ENCODE measurements around the gene CHDH. TPM values are rescaled to one million over a fixed set of nuclear protein-coding genes. Genes with fewer than 3 reads are reported as not detected.

The CHDH gene
- total and polyA plus RNA-seq, 7 donors = 0.29 to 6.1 (median 2.0) TPM

- TF ChIP-seq, protein P1, sequence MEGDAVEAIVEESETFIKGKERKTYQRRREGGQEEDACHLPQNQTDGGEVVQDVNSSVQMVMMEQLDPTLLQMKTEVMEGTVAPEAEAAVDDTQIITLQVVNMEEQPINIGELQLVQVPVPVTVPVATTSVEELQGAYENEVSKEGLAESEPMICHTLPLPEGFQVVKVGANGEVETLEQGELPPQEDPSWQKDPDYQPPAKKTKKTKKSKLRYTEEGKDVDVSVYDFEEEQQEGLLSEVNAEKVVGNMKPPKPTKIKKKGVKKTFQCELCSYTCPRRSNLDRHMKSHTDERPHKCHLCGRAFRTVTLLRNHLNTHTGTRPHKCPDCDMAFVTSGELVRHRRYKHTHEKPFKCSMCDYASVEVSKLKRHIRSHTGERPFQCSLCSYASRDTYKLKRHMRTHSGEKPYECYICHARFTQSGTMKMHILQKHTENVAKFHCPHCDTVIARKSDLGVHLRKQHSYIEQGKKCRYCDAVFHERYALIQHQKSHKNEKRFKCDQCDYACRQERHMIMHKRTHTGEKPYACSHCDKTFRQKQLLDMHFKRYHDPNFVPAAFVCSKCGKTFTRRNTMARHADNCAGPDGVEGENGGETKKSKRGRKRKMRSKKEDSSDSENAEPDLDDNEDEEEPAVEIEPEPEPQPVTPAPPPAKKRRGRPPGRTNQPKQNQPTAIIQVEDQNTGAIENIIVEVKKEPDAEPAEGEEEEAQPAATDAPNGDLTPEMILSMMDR (IDR thresholded peaks at IDR 0.05) = no peak
- H3K4me1 ChIP-seq = no peaks in the 10 kb centered on the region
- H3K36me3 ChIP-seq (ENCODE audit: insufficient read depth in 1 of 2, low read depth in 1 of 2) = no peaks in the 10 kb centered on the region
- intact Hi-C loops (cut with DNase I) = no loop called here
- peaks cover 0 to 6% (median 0%) of the 10 kb centered on the region in 3 donors for H3K27me3 ChIP-seq (ENCODE audit: insufficient read depth in 3 of 3, low read length in 2 of 3)
- 79 to 87% (median 83%) methylated on average over 5 of the region's 5 CpGs for WGBS, 3 donors
- ATAC-seq = no peak
- no peak overlapping the region for H3K27ac ChIP-seq
- DNase-seq = no peak
- H3K4me3 ChIP-seq = no peak overlapping the region
- H3K9me3 ChIP-seq = no peaks in the 10 kb centered on the region
Observed at GRCh38 chr3:53765753-53766152, 80.5 kb downstream of the CHDH start.

DNA sequence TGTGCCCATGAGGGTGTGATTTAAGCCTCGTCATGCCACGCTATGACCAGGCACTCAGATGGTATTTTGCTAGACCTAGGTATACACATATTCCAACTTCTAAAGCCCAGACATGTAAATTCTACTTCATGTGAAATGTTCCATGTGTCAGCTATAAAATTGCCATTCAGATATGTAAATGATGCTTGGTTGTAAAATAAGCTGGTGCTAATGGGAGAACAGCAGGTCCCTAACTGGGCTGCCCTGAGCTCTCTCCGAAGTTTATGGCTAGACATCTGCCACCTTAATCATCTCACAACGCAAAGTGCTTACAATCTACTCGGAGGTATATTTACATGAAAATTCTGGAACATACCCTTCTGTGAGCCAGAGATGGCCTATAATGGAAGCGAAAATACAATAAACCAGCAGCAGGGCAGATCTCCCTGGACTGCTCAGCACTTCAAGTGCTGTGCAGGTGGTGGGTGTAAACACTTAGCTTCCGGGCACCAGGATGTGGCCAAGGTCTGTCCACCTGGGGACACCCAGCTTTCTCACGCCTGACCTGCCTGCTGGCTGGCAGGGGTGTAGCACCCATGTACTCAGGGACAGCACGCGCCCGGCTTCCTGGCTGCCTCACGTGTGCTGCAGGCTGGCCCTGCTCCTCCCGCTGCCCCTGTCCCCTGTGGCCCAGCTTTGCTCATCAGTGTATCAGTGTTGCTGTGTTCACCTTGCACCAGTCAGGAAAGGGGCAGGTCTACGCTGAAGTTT, 82.0 kb downstream of the CHDH start:
- Histone ChIP-seq H3K4me3 (no peak overlapping the region), H3K9me3 (no peaks in the 10 kb centered on the region), H3K36me3 (ENCODE audit: insufficient read depth in 1 of 2, low read depth in 1 of 2) (no peaks in the 10 kb centered on the region), H3K27ac (no peak overlapping the region), H3K4me1 (no peaks in the 10 kb centered on the region), H3K27me3 (ENCODE audit: insufficient read depth in 3 of 3, low read length in 2 of 3) (peaks cover 0 to 6% (median 0%) of the 10 kb centered on the region in 3 donors)
- TF ChIP-seq, protein P1 (IDR thresholded peaks at IDR 0.05) = no peak
- DNase-seq (no peak), ATAC-seq (no peak)
- 79 to 81% (median 80%) methylated on average over 14 of the region's 14 CpGs for WGBS, 3 donors
- intact Hi-C loops (cut with DNase I) = no loop called here

GRCh38 chr3:53763353-53763752, 82.9 kb downstream of the CHDH start:
- no peak for DNase-seq
- Histone ChIP-seq H3K36me3 (ENCODE audit: insufficient read depth in 1 of 2, low read depth in 1 of 2) (no peaks in the 10 kb centered on the region), H3K27me3 (ENCODE audit: insufficient read depth in 3 of 3, low read length in 2 of 3) (no peaks in the 10 kb centered on the region), H3K4me3 (no peak overlapping the region), H3K9me3 (no peaks in the 10 kb centered on the region), H3K4me1 (no peaks in the 10 kb centered on the region), H3K27ac (no peak overlapping the region)
- WGBS, 3 donors = 73 to 78% (median 74%) methylated on average over 7 of the region's 7 CpGs
- intact Hi-C loops (cut with DNase I) = no loop called here
- TF ChIP-seq, protein P1 (IDR thresholded peaks at IDR 0.05) = no peak
- ATAC-seq = no peak

Other genes with a start within 250 kb of the CHDH start
- gene IL17RB, start 149 bp upstream of the CHDH start, total RNA-seq = 1 to 10 TPM in 1 of 4 donors, under 1 TPM in 3; 0.34 to 1.3 (median 0.71) TPM
- 1 to 10 TPM in 1 of 3 donors, under 1 TPM in 2; 0.08 to 1.3 (median 0.96) TPM for gene IL17RB, start 149 bp upstream of the CHDH start, polyA plus RNA-seq
- gene ACTR8, start 35.7 kb upstream of the CHDH start, total RNA-seq = 10 to 100 TPM; 14.1 to 24.3 (median 19.6) TPM
- gene ACTR8, start 35.7 kb upstream of the CHDH start, polyA plus RNA-seq = 10 to 100 TPM in 2 of 3 donors, 1 to 10 TPM in 1; 8.9 to 15.2 (median 12.3) TPM
- gene SELENOK, start 45.4 kb upstream of the CHDH start, total RNA-seq = 10 to 100 TPM; 46.3 to 74.8 (median 54.7) TPM
- gene SELENOK, start 45.4 kb upstream of the CHDH start, polyA plus RNA-seq = 100 to 1,000 TPM in 2 of 3 donors, 10 to 100 TPM in 1; 88.6 to 207 (median 135) TPM